Activated T-helper 2 cell treated with anti-CD3 and anti-CD28 coated beads, Interferon-gamma antibody, Interleukin-2, Interleukin-4, amounts not matched to agents 10 μg/mL and 5 μg/mL and 100 μg/mL, durations not matched to agents 14 hours and 24 hours and 36 hours (primary cell): Measurements from ENCODE around the gene RASAL2. TPM values are rescaled to one million over a fixed set of nuclear protein-coding genes. Genes with fewer than 3 reads are reported as not detected.
"Not testable (repeated sequence)": the region's sequence is repeated elsewhere in the genome, so short reads cannot be mapped to it uniquely, and the experiment has no call there.

Experiments used
- DNase-seq: peaks from one replicate; pipeline ENCODE4 v3.0.0; 2021; ENCODE audit warnings: low spot score
- H3K27ac Mint-ChIP-seq: one replicate; pipeline ENCODE4 v1.8.0; 2021; ENCODE audit warnings: mixed read lengths
- H3K27me3 Mint-ChIP-seq: one replicate; pipeline ENCODE4 v1.8.0; 2021; ENCODE audit warnings: low read depth, mixed read lengths
- H3K36me3 Mint-ChIP-seq: one replicate; pipeline ENCODE4 v1.8.0; 2021; ENCODE audit warnings: low read depth, mixed read lengths
- H3K4me1 Mint-ChIP-seq: one replicate; pipeline ENCODE4 v1.8.0; 2021; ENCODE audit warnings: low read depth, mixed read lengths
- H3K4me3 Mint-ChIP-seq: one replicate; pipeline ENCODE4 v1.8.0; 2021; ENCODE audit warnings: low read depth, mild to moderate bottlenecking, moderate library complexity, mixed read lengths
- H3K9me3 Mint-ChIP-seq: one replicate; pipeline ENCODE4 v1.8.0; 2021; ENCODE audit warnings: mixed read lengths
- intact Hi-C: fragments of 100-400 bp; cut with micrococcal nuclease; formaldehyde crosslinking; loops from one replicate; pipeline ENCODE4 v1.15.1; 2023
- total RNA-seq: library from RNA; stranded (reverse); gene quantifications from 2 replicates; pipeline ENCODE4 v1.2.3, GENCODE V29; 2022

Gene RASAL2
- total RNA-seq, 1 donor from 2014 or later = 0.43 TPM

- Mint-ChIP-seq H3K4me1 (no peaks in the 10 kb centered on the region), H3K27ac (no peak overlapping the region), H3K27me3 (no peaks in the 10 kb centered on the region), H3K36me3 (no peaks in the 10 kb centered on the region), H3K9me3 (no peaks in the 10 kb centered on the region), H3K4me3 (no peak overlapping the region)
- intact Hi-C loops = no loop called here
- DNase-seq = no peak
Measured at GRCh38 chr1:178341261-178341956, 247.5 kb downstream of the RASAL2 start.

- no peak overlapping the region for H3K27ac Mint-ChIP-seq
- no peaks in the 10 kb centered on the region for H3K4me1 Mint-ChIP-seq
- intact Hi-C loops = no loop called here
- DNase-seq = no peak
- no peaks in the 10 kb centered on the region for H3K27me3 Mint-ChIP-seq
- H3K9me3 Mint-ChIP-seq = no peaks in the 10 kb centered on the region
- H3K36me3 Mint-ChIP-seq = no peaks in the 10 kb centered on the region
- H3K4me3 Mint-ChIP-seq = no peak overlapping the region
Measured at GRCh38 chr1:178342745-178343144, 248.8 kb downstream of the RASAL2 start.

GRCh38 chr1:178344513-178345091, 250.7 kb downstream of the RASAL2 start:
- no peak overlapping the region for H3K4me3 Mint-ChIP-seq

GRCh38 chr1:178345238-178345637, 251.3 kb downstream of the RASAL2 start:
- Mint-ChIP-seq H3K4me3 (no peak overlapping the region), H3K27me3 (no peaks in the 10 kb centered on the region), H3K9me3 (no peaks in the 10 kb centered on the region), H3K4me1 (no peaks in the 10 kb centered on the region), H3K36me3 (no peaks in the 10 kb centered on the region), H3K27ac (no peak overlapping the region)
- no peak for DNase-seq
- intact Hi-C loops = no loop called here

More at GRCh38 chr1:178344513-178345091, 250.7 kb downstream of the RASAL2 start:
- intact Hi-C loops = no loop called here
- Mint-ChIP-seq H3K9me3 (no peaks in the 10 kb centered on the region), H3K36me3 (no peaks in the 10 kb centered on the region), H3K27ac (no peak overlapping the region), H3K4me1 (no peaks in the 10 kb centered on the region), H3K27me3 (no peaks in the 10 kb centered on the region)
- no peak for DNase-seq

GRCh38 chr1:178345807-178346206, 251.9 kb downstream of the RASAL2 start:
- Mint-ChIP-seq H3K4me3 (no peak overlapping the region), H3K4me1 (no peaks in the 10 kb centered on the region), H3K36me3 (no peaks in the 10 kb centered on the region), H3K27me3 (no peaks in the 10 kb centered on the region), H3K27ac (no peak overlapping the region), H3K9me3 (no peaks in the 10 kb centered on the region)
- intact Hi-C loops = no loop called here
- DNase-seq = no peak

GRCh38 chr1:178349801-178350200, 255.9 kb downstream of the RASAL2 start:
- H3K27me3 Mint-ChIP-seq = no peaks in the 10 kb centered on the region
- H3K27ac Mint-ChIP-seq = no peak overlapping the region
- no peaks in the 10 kb centered on the region for H3K4me1 Mint-ChIP-seq
- DNase-seq = no peak
- no peaks in the 10 kb centered on the region for H3K36me3 Mint-ChIP-seq
- intact Hi-C loops = no loop called here
- H3K4me3 Mint-ChIP-seq = no peak overlapping the region
- no peaks in the 10 kb centered on the region for H3K9me3 Mint-ChIP-seq

- DNase-seq, H3K4me3 Mint-ChIP-seq, H3K36me3 Mint-ChIP-seq, H3K4me1 Mint-ChIP-seq, H3K27me3 Mint-ChIP-seq, H3K9me3 Mint-ChIP-seq, H3K27ac Mint-ChIP-seq, intact Hi-C loops: not testable (repeated sequence)
Measured at GRCh38 chr1:178351911-178352310, 258.0 kb downstream of the RASAL2 start.

GRCh38 chr1:178352790-178353416, 259.0 kb downstream of the RASAL2 start:
- Mint-ChIP-seq H3K4me3 (no peak overlapping the region), H3K27me3 (no peaks in the 10 kb centered on the region), H3K27ac (no peak overlapping the region), H3K36me3 (no peaks in the 10 kb centered on the region), H3K4me1 (no peaks in the 10 kb centered on the region), H3K9me3 (no peaks in the 10 kb centered on the region)
- no peak for DNase-seq
- intact Hi-C loops = no loop called here

- no peaks in the 10 kb centered on the region for H3K9me3 Mint-ChIP-seq
- H3K4me3 Mint-ChIP-seq = no peak overlapping the region
- no peaks in the 10 kb centered on the region for H3K36me3 Mint-ChIP-seq
- no peak overlapping the region for H3K27ac Mint-ChIP-seq
- DNase-seq = no peak
- H3K4me1 Mint-ChIP-seq = no peaks in the 10 kb centered on the region
- intact Hi-C loops = no loop called here
- H3K27me3 Mint-ChIP-seq = no peaks in the 10 kb centered on the region
Measured at GRCh38 chr1:178353524-178353923, 259.6 kb downstream of the RASAL2 start.

- H3K27ac Mint-ChIP-seq = no peak overlapping the region
- no peak overlapping the region for H3K4me3 Mint-ChIP-seq
- intact Hi-C loops = no loop called here
- no peaks in the 10 kb centered on the region for H3K36me3 Mint-ChIP-seq
- H3K4me1 Mint-ChIP-seq = no peaks in the 10 kb centered on the region
- no peaks in the 10 kb centered on the region for H3K9me3 Mint-ChIP-seq
- H3K27me3 Mint-ChIP-seq = no peaks in the 10 kb centered on the region
- no peak for DNase-seq
Measured at GRCh38 chr1:178354816-178355215, 260.9 kb downstream of the RASAL2 start.

- H3K36me3 Mint-ChIP-seq = no peaks in the 10 kb centered on the region
- intact Hi-C loops = no loop called here
- no peaks in the 10 kb centered on the region for H3K27me3 Mint-ChIP-seq
- H3K27ac Mint-ChIP-seq = no peak overlapping the region
- H3K9me3 Mint-ChIP-seq = no peaks in the 10 kb centered on the region
- DNase-seq = no peak
- H3K4me3 Mint-ChIP-seq = no peak overlapping the region
- no peaks in the 10 kb centered on the region for H3K4me1 Mint-ChIP-seq
Measured at GRCh38 chr1:178356299-178356698, 262.4 kb downstream of the RASAL2 start.

GRCh38 chr1:178358456-178358855, 264.6 kb downstream of the RASAL2 start:
- H3K4me1 Mint-ChIP-seq = no peaks in the 10 kb centered on the region
- no peaks in the 10 kb centered on the region for H3K27me3 Mint-ChIP-seq
- intact Hi-C loops = no loop called here
- no peak overlapping the region for H3K27ac Mint-ChIP-seq
- DNase-seq = no peak
- no peaks in the 10 kb centered on the region for H3K36me3 Mint-ChIP-seq
- H3K9me3 Mint-ChIP-seq = no peaks in the 10 kb centered on the region
- H3K4me3 Mint-ChIP-seq = no peak overlapping the region

GRCh38 chr1:178360421-178360820, 266.5 kb downstream of the RASAL2 start:
- Mint-ChIP-seq H3K27ac (no peak overlapping the region), H3K27me3 (no peaks in the 10 kb centered on the region), H3K4me1 (no peaks in the 10 kb centered on the region), H3K4me3 (no peak overlapping the region), H3K36me3 (no peaks in the 10 kb centered on the region), H3K9me3 (no peaks in the 10 kb centered on the region)
- intact Hi-C loops = no loop called here
- no peak for DNase-seq
